ENCODE data around the gene C16orf96.

The C16orf96 gene

GRCh38 chr16:4550591-4550990 is 5.5 kb upstream of the C16orf96 start:
- no peak overlapping the region for H3K27ac ChIP-seq (ENCODE audit: low read depth, low read length)
- no peaks in the 10 kb centered on the region for H3K9me3 ChIP-seq (ENCODE audit: insufficient read depth, low read length)
- no peaks in the 10 kb centered on the region for H3K36me3 ChIP-seq (ENCODE audit: low read length)
- H3K9ac ChIP-seq (ENCODE audit: low read length): no peak overlapping the region
- H3K27me3 ChIP-seq (ENCODE audit: low read length): no peaks in the 10 kb centered on the region
- no peak overlapping the region for H3K4me3 ChIP-seq (ENCODE audit: insufficient read depth, low read length, poor library complexity, severe bottlenecking)
- TF ChIP-seq CTCF (IDR thresholded peaks at IDR 0.05; ENCODE audit: insufficient read depth, low read length, poor library complexity, severe bottlenecking) (no peak), EZH2phosphoT487 (conservative IDR thresholded peaks at IDR 0.05; ENCODE audit: low read length) (no peak)
- H3K79me2 ChIP-seq (ENCODE audit: insufficient read depth, low read length): no peaks in the 10 kb centered on the region
- no peaks in the 10 kb centered on the region for H3K9me2 ChIP-seq (replicated peaks; ENCODE audit: insufficient read depth, low read length)
- no peaks in the 10 kb centered on the region for H3F3A ChIP-seq (ENCODE audit: insufficient read depth)
- no peaks in the 10 kb centered on the region for H4K20me1 ChIP-seq (ENCODE audit: low read depth, low read length)
- no peak overlapping the region for H2AFZ ChIP-seq (ENCODE audit: low read depth, low read length, severe bottlenecking)
- no peak overlapping the region for H3K4me2 ChIP-seq (ENCODE audit: low read depth, low read length, poor library complexity, severe bottlenecking)

- H3K9ac ChIP-seq (ENCODE audit: low read length): no peak overlapping the region
- no peaks in the 10 kb centered on the region for H3K27me3 ChIP-seq (ENCODE audit: low read length)
- H4K20me1 ChIP-seq (ENCODE audit: low read depth, low read length): no peaks in the 10 kb centered on the region
- no peak overlapping the region for H3K27ac ChIP-seq (ENCODE audit: low read depth, low read length)
- H2AFZ ChIP-seq (ENCODE audit: low read depth, low read length, severe bottlenecking): no peak overlapping the region
- H3K9me2 ChIP-seq (replicated peaks; ENCODE audit: insufficient read depth, low read length): no peaks in the 10 kb centered on the region
- H3K36me3 ChIP-seq (ENCODE audit: low read length): no peaks in the 10 kb centered on the region
- TF ChIP-seq EZH2phosphoT487 (conservative IDR thresholded peaks at IDR 0.05; ENCODE audit: low read length) (no peak), CTCF (IDR thresholded peaks at IDR 0.05; ENCODE audit: insufficient read depth, low read length, poor library complexity, severe bottlenecking) (no peak)
- no peaks in the 10 kb centered on the region for H3K9me3 ChIP-seq (ENCODE audit: insufficient read depth, low read length)
- no peaks in the 10 kb centered on the region for H3F3A ChIP-seq (ENCODE audit: insufficient read depth)
- no peak overlapping the region for H3K4me2 ChIP-seq (ENCODE audit: low read depth, low read length, poor library complexity, severe bottlenecking)
- H3K79me2 ChIP-seq (ENCODE audit: insufficient read depth, low read length): no peaks in the 10 kb centered on the region
- no peak overlapping the region for H3K4me3 ChIP-seq (ENCODE audit: insufficient read depth, low read length, poor library complexity, severe bottlenecking)
Measured at GRCh38 chr16:4552541-4552940, 3.6 kb upstream of the C16orf96 start.

- no peak overlapping the region for H2AFZ ChIP-seq (ENCODE audit: low read depth, low read length, severe bottlenecking)
- no peak overlapping the region for H3K9ac ChIP-seq (ENCODE audit: low read length)
- H3F3A ChIP-seq (ENCODE audit: insufficient read depth): no peaks in the 10 kb centered on the region
- no peak for TF ChIP-seq CTCF (IDR thresholded peaks at IDR 0.05; ENCODE audit: insufficient read depth, low read length, poor library complexity, severe bottlenecking)
- no peak for TF ChIP-seq EZH2phosphoT487 (conservative IDR thresholded peaks at IDR 0.05; ENCODE audit: low read length)
- H3K9me2 ChIP-seq (replicated peaks; ENCODE audit: insufficient read depth, low read length): no peaks in the 10 kb centered on the region
- H3K79me2 ChIP-seq (ENCODE audit: insufficient read depth, low read length): no peaks in the 10 kb centered on the region
- H3K4me2 ChIP-seq (ENCODE audit: low read depth, low read length, poor library complexity, severe bottlenecking): no peak overlapping the region
- H3K9me3 ChIP-seq (ENCODE audit: insufficient read depth, low read length): no peaks in the 10 kb centered on the region
- H3K36me3 ChIP-seq (ENCODE audit: low read length): no peaks in the 10 kb centered on the region
- H4K20me1 ChIP-seq (ENCODE audit: low read depth, low read length): no peaks in the 10 kb centered on the region
- no peak overlapping the region for H3K27ac ChIP-seq (ENCODE audit: low read depth, low read length)
- H3K4me3 ChIP-seq (ENCODE audit: insufficient read depth, low read length, poor library complexity, severe bottlenecking): no peak overlapping the region
- no peaks in the 10 kb centered on the region for H3K27me3 ChIP-seq (ENCODE audit: low read length)
Measured at GRCh38 chr16:4556580-4556979, 440 bp downstream of the C16orf96 start.

Data from SU-DHL-6 (cell line).